Measurements from ENCODE around the gene NAV2. TPM values are rescaled to one million over a fixed set of nuclear protein-coding genes. Genes with fewer than 3 reads are reported as not detected.

Gene NAV2
- total RNA-seq, 1 experiment from 2014 or later: 2.1 TPM

GRCh38 chr11:19705936-19706335, 6.7 kb upstream of the NAV2 start:
- Histone ChIP-seq H3K9me3 (ENCODE audit: control insufficient read depth in 1 of 2, insufficient read depth in 1 of 2, low read depth in 1 of 2, low read length in 2 of 2) (no peaks in the 10 kb centered on the region), H3K36me3 (ENCODE audit: control insufficient read depth in 1 of 2, insufficient read depth in 2 of 2, low read length in 2 of 2) (no peaks in the 10 kb centered on the region), H3K4me2 (ENCODE audit: low read length) (no peak overlapping the region), H3K4me1 (ENCODE audit: control insufficient read depth in 1 of 2, insufficient read depth in 2 of 2, low read length in 2 of 2) (no peaks in the 10 kb centered on the region), H4K20me1 (ENCODE audit: insufficient read depth) (no peaks in the 10 kb centered on the region), H3K4me3 (replicated peaks in 1 of 2; ENCODE audit: low read depth in 1 of 2, low read length in 2 of 2) (no peak overlapping the region), H3K27me3 (ENCODE audit: insufficient read depth, low read length) (no peaks in the 10 kb centered on the region), H3K27ac (ENCODE audit: low read depth, low read length) (no peak overlapping the region), H2AFZ (ENCODE audit: low read depth, low read length, poor library complexity, severe bottlenecking) (no peak overlapping the region), H3K9ac (ENCODE audit: low read length) (no peak overlapping the region), H3K79me2 (ENCODE audit: insufficient read depth, low read length) (no peaks in the 10 kb centered on the region), H3K9me2 (ENCODE audit: insufficient read depth) (no peaks in the 10 kb centered on the region)
- CTCF ChIA-PET: no interaction called here
- DNase-seq (ENCODE audit: low read depth, low spot score): no peak
- POLR2A ChIA-PET: no interaction called here
- TF ChIP-seq POLR2AphosphoS5 (IDR thresholded peaks at IDR 0.05; ENCODE audit: low read depth, low read length): no peak
- TF ChIP-seq SRF (IDR thresholded peaks at IDR 0.05; ENCODE audit: low read depth): no peak
- no peak for TF ChIP-seq CEBPB (IDR thresholded peaks at IDR 0.05; ENCODE audit: low read depth)
- TF ChIP-seq MAX (IDR thresholded peaks at IDR 0.05): no peak
- no peak for TF ChIP-seq CTCF (IDR thresholded peaks at IDR 0.05 in 2 of 3, conservative IDR thresholded peaks at IDR 0.05 in 1 of 3; ENCODE audit: borderline replicate concordance in 1 of 3, insufficient read depth in 1 of 3, low read depth in 2 of 3, low read length in 2 of 3)
- no peak for TF ChIP-seq ATF3 (IDR thresholded peaks at IDR 0.05)
- TF ChIP-seq EGR1 (IDR thresholded peaks at IDR 0.05; ENCODE audit: low read depth): no peak
- no peak for TF ChIP-seq EZH2 (IDR thresholded peaks at IDR 0.05)
- TF ChIP-seq CBX3 (IDR thresholded peaks at IDR 0.05; ENCODE audit: low read depth): no peak
- no peak for TF ChIP-seq EZH2phosphoT487 (IDR thresholded peaks at IDR 0.05; ENCODE audit: borderline replicate concordance)
- TF ChIP-seq SIN3A (IDR thresholded peaks at IDR 0.05; ENCODE audit: low read depth): no peak
- TF ChIP-seq FOSL1 (IDR thresholded peaks at IDR 0.05; ENCODE audit: low read depth): no peak
- no peak for TF ChIP-seq RAD21 (IDR thresholded peaks at IDR 0.05; ENCODE audit: low read depth)
- no peak for TF ChIP-seq REST (IDR thresholded peaks at IDR 0.05; ENCODE audit: low read depth)
- TF ChIP-seq ZNF274 (IDR thresholded peaks at IDR 0.05; ENCODE audit: low read depth, low read length): no peak
- ATAC-seq: no peak
- intact Hi-C loops (cut with micrococcal nuclease): no loop called here
- no TSS peak for BruUV-seq (replicated peaks)
- RAD21 ChIA-PET (ENCODE audit: low non-redundant PET in 1 of 2, low total read pairs in 2 of 2, uncharacterized antibody in 2 of 2, unreplicated experiment in 2 of 2): no interaction called here

Data from HCT116 (cell line).